ENCODE data around the gene CCNT2. TPM values are rescaled to one million over a fixed set of nuclear protein-coding genes. Genes with fewer than 3 reads are reported as not detected.

Gene CCNT2
- total RNA-seq, 2 experiments from 2014 or later = 31.9 to 33.2 TPM

DNA sequence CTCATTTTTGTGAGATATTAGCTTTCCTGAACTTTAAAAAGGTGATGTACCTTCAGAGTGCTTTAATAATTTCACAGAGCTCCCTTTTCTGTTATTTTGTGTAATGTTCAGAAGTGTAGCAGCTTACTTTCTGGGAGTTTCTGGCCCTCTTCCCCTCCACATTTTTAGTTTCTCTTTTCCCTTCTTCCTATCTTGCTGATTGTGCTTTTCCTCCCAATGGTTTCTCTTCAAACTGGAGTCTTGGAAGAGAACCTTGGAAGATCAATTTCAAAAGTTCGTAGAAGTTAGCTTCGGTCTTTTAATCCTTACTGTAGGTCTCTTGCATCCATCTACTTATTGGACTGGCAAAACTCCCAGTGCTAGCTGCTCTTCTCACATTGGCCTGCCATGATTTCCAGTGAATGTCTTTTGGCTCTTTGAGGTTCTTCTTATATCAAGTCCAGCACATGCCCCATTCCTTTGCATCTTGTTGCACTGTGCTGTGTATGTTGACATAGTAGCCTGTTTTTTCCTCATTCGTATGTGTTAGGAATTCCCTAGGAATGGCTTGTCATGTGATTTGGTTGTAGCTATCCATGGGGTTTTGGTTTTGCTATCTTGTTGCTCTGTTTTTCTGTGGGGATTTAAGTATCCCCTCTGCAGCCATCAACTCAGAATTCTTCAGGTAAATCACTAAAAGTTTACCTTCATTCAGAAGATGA, 7.8 kb downstream of the CCNT2 start:
- CTCF ChIA-PET = interaction anchor here (0.6 kb wide), 2 partner anchors 15 to 24 kb away, joined by 3 read pairs; no protein-coding TSS in a partner anchor
- no peaks in the 10 kb centered on the region for H3K9me3 Mint-ChIP-seq
- intact Hi-C loops (cut with micrococcal nuclease) = no loop called here
- H3K27ac Mint-ChIP-seq = peak overlapping the region; percentile 50
- peaks cover 23% of the 10 kb centered on the region for H3K36me3 Mint-ChIP-seq (ENCODE audit: low read depth)
- DNase-seq = no peak
- H3K4me3 Mint-ChIP-seq = no peak overlapping the region
- no peaks in the 10 kb centered on the region for H3K27me3 Mint-ChIP-seq (ENCODE audit: low read depth)
- H3K4me1 Mint-ChIP-seq (ENCODE audit: low read depth) = peaks cover 76% of the 10 kb centered on the region

DNA sequence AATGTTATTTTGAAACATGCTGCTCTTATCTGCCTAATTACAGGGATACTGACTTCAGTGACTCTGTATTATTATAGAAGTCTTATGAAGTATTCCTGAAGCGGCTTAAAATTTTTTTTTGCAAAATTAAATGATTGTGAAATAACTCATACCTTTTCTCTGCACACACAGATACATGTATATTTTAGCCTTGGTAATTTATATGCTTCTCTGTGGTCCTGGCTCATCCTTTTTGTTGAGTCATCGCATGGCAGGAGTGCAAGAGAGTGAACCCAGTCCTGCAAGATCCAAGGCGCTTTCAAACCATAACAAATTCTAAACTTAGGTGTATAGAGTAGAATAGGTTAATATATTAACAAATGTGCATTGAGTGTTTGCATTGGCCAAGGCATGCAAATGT, 8.6 kb downstream of the CCNT2 start:
- intact Hi-C loops (cut with micrococcal nuclease) = no loop called here
- CTCF ChIA-PET = interaction anchor here (0.6 kb wide), 1 partner anchor 24 kb away, joined by 3 read pairs; no protein-coding TSS in a partner anchor
- Mint-ChIP-seq H3K4me3 (no peak overlapping the region), H3K27me3 (ENCODE audit: low read depth) (no peaks in the 10 kb centered on the region), H3K4me1 (ENCODE audit: low read depth) (peaks cover 76% of the 10 kb centered on the region), H3K36me3 (ENCODE audit: low read depth) (peaks cover 21% of the 10 kb centered on the region), H3K9me3 (no peaks in the 10 kb centered on the region), H3K27ac (no peak overlapping the region)
- no peak for DNase-seq

DNA sequence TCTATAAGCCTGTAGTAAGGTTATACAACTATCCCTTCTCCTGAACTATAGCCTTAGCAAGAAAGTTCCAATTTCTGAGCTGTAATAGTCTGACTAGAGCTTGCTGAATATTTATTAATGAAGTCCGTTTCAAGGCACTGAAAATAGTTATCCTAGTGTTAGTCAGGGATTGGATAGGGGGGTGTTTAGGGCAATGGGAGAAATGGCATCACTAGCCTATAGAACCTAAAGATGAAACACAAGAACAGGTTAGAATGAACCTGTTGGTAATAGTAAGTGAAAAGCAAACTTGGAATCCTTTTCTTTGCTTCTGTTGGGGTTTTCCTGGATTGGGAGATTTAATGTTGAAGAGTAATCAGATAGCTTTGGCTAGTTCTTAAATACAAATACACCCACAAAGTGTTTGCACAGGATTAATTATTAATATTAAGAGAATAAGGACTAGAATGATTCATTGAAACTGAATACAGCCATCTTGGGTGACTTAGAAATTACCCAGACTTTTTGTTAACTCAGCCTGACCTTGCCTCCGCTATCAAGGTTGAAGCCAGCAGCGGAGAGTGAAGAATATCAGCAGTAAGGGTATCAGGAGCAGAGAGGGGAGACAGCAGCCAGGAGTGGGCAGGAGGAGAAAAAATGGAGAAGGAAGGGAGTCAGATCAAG, 14.4 kb downstream of the CCNT2 start:
- no peaks in the 10 kb centered on the region for H3K27me3 Mint-ChIP-seq (ENCODE audit: low read depth)
- CTCF ChIA-PET = interaction anchor here (0.8 kb wide), 1 partner anchor 12 kb away, joined by 3 read pairs; no protein-coding TSS in a partner anchor
- peaks cover 63% of the 10 kb centered on the region for H3K4me1 Mint-ChIP-seq (ENCODE audit: low read depth)
- H3K27ac Mint-ChIP-seq = no peak overlapping the region
- no peaks in the 10 kb centered on the region for H3K9me3 Mint-ChIP-seq
- intact Hi-C loops (cut with micrococcal nuclease) = loop anchor here (2.0 kb wide), 1 partner anchor 20 kb away; no protein-coding TSS in a partner anchor
- no peak for DNase-seq
- H3K36me3 Mint-ChIP-seq (ENCODE audit: low read depth) = peaks cover 15% of the 10 kb centered on the region
- no peak overlapping the region for H3K4me3 Mint-ChIP-seq

DNA sequence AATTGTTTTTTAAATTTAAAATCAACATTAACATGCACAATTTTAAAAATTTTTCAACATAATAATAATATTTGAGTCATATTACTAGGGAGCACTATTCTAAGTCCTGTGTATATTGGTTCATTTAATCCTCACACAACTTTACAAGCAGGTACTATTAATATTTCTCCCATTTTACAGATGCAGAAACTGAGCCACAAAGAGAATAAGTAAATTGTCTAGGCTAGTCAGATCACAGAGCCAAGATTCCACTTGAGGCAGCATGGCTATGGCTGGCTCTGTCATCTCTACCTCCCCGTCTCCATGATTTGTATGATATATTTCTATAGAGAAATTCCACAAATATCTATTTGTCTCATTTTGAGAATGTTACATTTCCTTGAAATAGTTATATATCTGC, 15.1 kb downstream of the CCNT2 start:
- Mint-ChIP-seq H3K27ac (no peak overlapping the region), H3K9me3 (no peaks in the 10 kb centered on the region), H3K27me3 (ENCODE audit: low read depth) (no peaks in the 10 kb centered on the region), H3K36me3 (ENCODE audit: low read depth) (peaks cover 17% of the 10 kb centered on the region), H3K4me1 (ENCODE audit: low read depth) (peaks cover 62% of the 10 kb centered on the region), H3K4me3 (no peak overlapping the region)
- DNase-seq = no peak
- intact Hi-C loops (cut with micrococcal nuclease) = loop anchor here (2.0 kb wide), 1 partner anchor 19 kb away; no protein-coding TSS in a partner anchor
- CTCF ChIA-PET = no interaction called here

DNA sequence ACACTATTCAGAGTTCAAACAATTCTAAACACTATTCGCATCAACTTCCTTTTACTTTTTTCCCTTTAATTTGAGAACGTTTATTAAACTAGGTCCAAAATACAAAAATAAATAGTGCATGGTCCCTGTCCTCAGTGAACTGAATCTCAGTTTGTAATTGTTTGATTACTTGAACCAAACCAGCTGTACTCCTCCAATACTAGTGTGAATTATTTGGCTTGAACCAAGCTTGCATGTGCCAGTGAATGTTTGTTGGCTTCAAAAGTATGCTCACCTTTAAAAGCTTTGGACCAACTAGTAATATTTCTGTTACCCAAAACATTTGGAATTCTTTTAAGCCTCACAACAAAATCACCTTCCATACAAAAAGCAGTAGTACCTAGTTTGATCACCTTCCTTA, 15.5 kb downstream of the CCNT2 start:
- CTCF ChIA-PET = no interaction called here
- Mint-ChIP-seq H3K4me3 (no peak overlapping the region), H3K4me1 (ENCODE audit: low read depth) (peaks cover 60% of the 10 kb centered on the region)

DNA sequence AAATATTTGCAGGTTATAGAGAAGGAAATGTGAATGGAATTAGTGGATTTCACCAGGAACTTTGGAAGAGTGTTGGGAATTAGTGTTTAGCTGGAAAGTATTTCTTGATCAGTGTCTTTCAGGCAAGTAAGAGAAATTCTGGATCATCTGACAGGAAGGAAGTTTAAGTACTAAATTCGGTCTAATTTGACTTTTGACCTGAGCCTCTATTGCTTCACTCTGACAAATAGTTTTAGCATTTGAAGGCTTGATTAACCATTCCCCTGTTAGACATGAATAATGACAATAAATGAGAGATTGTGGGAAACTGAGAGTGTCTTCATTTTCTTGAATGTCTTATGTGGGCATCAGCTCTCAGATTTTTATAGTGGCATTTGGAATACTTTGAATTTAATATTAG, 16.0 kb downstream of the CCNT2 start:
- CTCF ChIA-PET = no interaction called here
- intact Hi-C loops (cut with micrococcal nuclease) = no loop called here
- no peak for DNase-seq
- Mint-ChIP-seq H3K27me3 (ENCODE audit: low read depth) (no peaks in the 10 kb centered on the region), H3K27ac (no peak overlapping the region), H3K9me3 (no peaks in the 10 kb centered on the region), H3K4me1 (ENCODE audit: low read depth) (peaks cover 61% of the 10 kb centered on the region), H3K4me3 (no peak overlapping the region), H3K36me3 (ENCODE audit: low read depth) (peaks cover 22% of the 10 kb centered on the region)

More for the DNA sequence above, 15.5 kb downstream of the CCNT2 start:
- H3K27me3 Mint-ChIP-seq (ENCODE audit: low read depth) = no peaks in the 10 kb centered on the region
- no peaks in the 10 kb centered on the region for H3K9me3 Mint-ChIP-seq
- DNase-seq = no peak
- H3K36me3 Mint-ChIP-seq (ENCODE audit: low read depth) = peaks cover 18% of the 10 kb centered on the region
- intact Hi-C loops (cut with micrococcal nuclease) = no loop called here
- no peak overlapping the region for H3K27ac Mint-ChIP-seq

DNA sequence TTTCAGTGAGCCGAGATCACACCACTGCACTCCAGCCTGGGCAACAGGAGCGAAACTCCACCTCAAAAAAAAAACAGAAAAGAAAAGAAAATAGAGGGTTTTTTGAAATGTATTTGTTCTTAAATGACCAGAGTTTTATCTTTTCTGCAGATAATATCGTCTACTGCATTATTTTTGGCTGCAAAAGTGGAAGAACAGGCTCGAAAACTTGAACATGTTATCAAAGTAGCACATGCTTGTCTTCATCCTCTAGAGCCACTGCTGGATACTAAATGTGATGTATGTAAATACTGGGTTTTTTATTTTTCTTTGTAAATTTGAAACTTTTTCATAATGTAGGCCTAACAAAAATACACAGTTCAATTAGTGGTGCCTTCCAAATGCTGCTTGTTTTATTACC, 18.1 kb downstream of the CCNT2 start:
- intact Hi-C loops (cut with micrococcal nuclease) = no loop called here
- Mint-ChIP-seq H3K36me3 (ENCODE audit: low read depth) (peaks cover 27% of the 10 kb centered on the region), H3K9me3 (no peaks in the 10 kb centered on the region), H3K27ac (no peak overlapping the region), H3K4me1 (ENCODE audit: low read depth) (peaks cover 50% of the 10 kb centered on the region), H3K27me3 (ENCODE audit: low read depth) (no peaks in the 10 kb centered on the region), H3K4me3 (no peak overlapping the region)
- no peak for DNase-seq
- CTCF ChIA-PET = interaction anchor here (0.8 kb wide), 1 partner anchor 14 kb away, joined by 3 read pairs; no protein-coding TSS in a partner anchor

DNA sequence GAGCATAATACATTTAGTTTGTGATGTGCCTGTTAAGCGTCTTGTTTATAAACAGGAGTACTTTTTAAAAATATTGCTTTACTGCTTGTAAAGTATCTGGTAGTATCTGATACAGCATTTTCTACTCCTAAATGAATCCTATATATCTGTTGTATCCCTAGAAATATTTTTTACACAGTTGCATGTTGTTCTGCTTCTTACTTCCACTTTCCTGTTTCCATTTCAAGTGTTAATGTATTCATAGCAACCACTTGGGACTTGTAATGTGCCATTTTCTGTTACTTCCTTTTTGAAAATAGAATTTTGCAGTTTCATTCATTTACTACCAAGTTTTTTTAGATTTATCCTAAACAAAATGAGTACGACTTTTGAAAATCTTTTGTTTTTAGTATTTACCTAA, 24.9 kb downstream of the CCNT2 start:
- intact Hi-C loops (cut with micrococcal nuclease) = no loop called here
- no peak overlapping the region for H3K27ac Mint-ChIP-seq

DNA sequence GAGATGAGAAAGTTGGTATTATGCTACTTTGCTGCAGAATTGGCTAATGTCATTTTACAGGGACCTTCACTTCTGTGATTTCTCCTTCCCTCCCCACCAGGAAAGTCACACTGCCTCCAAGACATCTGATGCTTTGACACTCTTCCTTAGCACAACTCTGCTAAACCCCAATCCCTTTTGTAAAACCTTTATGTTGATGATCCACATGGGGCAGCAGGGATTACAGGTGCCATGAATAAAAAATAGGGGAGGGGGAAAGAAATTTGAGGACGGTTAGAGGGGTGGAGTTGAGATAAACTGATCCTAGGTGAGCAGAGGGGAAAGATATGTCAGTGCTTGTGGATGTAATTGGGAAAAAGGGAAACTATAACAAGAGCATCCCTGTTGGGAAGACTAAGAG, 26.4 kb downstream of the CCNT2 start:
- Mint-ChIP-seq H3K36me3 (ENCODE audit: low read depth) (peaks cover 34% of the 10 kb centered on the region), H3K27me3 (ENCODE audit: low read depth) (no peaks in the 10 kb centered on the region), H3K9me3 (no peaks in the 10 kb centered on the region), H3K4me1 (ENCODE audit: low read depth) (peaks cover 38% of the 10 kb centered on the region), H3K27ac (peak overlapping the region; percentile 1), H3K4me3 (no peak overlapping the region)
- CTCF ChIA-PET = interaction anchor here (0.6 kb wide), 1 partner anchor 12 kb away, joined by 3 read pairs; no protein-coding TSS in a partner anchor
- DNase-seq = no peak
- intact Hi-C loops (cut with micrococcal nuclease) = no loop called here

More for the DNA sequence above, 24.9 kb downstream of the CCNT2 start:
- Mint-ChIP-seq H3K36me3 (ENCODE audit: low read depth) (peaks cover 38% of the 10 kb centered on the region), H3K4me1 (ENCODE audit: low read depth) (peaks cover 32% of the 10 kb centered on the region), H3K27me3 (ENCODE audit: low read depth) (no peaks in the 10 kb centered on the region), H3K4me3 (no peak overlapping the region), H3K9me3 (no peaks in the 10 kb centered on the region)
- DNase-seq = no peak
- CTCF ChIA-PET = no interaction called here

DNA sequence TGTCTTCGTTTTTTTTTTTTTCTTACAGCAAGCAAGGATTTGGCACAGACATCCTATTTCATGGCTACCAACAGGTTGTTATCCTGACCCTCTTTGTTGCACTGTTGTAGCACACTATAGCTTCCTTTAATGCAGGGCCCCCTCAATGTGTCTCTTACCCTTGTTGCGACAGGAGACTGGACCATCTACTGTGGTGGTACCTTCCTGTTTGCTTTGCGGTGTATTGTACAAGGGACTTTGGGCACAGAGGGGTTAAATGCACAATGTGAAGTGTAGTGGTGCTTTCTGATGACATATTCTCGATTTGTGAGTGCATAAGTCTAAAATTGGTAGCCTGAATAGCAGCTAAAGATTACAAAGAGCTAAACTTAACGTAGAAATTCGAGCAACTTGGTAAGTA, 27.5 kb downstream of the CCNT2 start:
- intact Hi-C loops (cut with micrococcal nuclease) = no loop called here
- peaks cover 34% of the 10 kb centered on the region for H3K36me3 Mint-ChIP-seq (ENCODE audit: low read depth)
- no peaks in the 10 kb centered on the region for H3K27me3 Mint-ChIP-seq (ENCODE audit: low read depth)
- no peaks in the 10 kb centered on the region for H3K9me3 Mint-ChIP-seq
- H3K27ac Mint-ChIP-seq = no peak overlapping the region
- H3K4me3 Mint-ChIP-seq = no peak overlapping the region
- peaks cover 40% of the 10 kb centered on the region for H3K4me1 Mint-ChIP-seq (ENCODE audit: low read depth)
- no peak for DNase-seq
- CTCF ChIA-PET = interaction anchor here (0.6 kb wide), 3 partner anchors 84 to 1120 kb away, joined by 3 read pairs; no protein-coding TSS in a partner anchor

DNA sequence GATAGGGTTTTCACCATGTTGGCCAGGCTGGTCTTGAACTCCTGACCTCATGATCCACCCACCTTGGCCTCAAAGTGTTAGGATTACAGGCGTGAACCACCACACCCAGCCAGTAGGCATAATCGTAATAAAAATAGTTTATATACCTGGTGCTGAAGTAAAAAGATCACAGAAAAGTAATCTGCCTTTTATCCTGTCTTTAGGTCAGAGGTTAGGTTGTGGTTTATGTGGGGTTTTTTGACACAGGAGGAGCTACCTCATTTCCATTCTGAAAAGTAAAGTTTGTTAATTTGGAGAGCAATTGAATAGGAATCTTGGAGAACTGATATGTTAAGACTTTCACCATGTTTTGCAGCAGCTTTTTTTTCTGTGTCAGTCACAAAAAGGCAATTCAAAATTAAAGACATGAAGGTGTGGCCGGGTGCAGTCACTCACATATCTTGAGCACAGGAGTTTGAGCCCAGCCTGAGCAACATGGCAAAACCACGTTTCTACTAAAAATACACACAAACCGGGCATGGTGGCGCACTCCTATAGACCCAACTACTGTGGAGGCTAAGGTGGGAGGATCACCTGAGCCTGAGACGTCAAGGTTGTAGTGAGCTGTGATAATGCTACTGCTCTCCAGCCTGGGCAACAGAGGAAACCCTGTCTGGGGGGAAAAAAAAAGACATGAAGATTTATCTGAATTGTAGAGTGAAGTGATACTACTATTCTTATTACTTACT, 31.5 kb downstream of the CCNT2 start:
- H3K27ac Mint-ChIP-seq = peak overlapping the region; percentile 53
- no peak overlapping the region for H3K4me3 Mint-ChIP-seq
- CTCF ChIA-PET = interaction anchor here (0.6 to 1.0 kb wide), 3 partner anchors 13 to 262 kb away, joined by 3 to 4 read pairs (median 3); no protein-coding TSS in a partner anchor
- intact Hi-C loops (cut with micrococcal nuclease) = no loop called here
- H3K36me3 Mint-ChIP-seq (ENCODE audit: low read depth) = peaks cover 44% of the 10 kb centered on the region
- no peaks in the 10 kb centered on the region for H3K9me3 Mint-ChIP-seq
- H3K4me1 Mint-ChIP-seq (ENCODE audit: low read depth) = peaks cover 22% of the 10 kb centered on the region
- H3K27me3 Mint-ChIP-seq (ENCODE audit: low read depth) = no peaks in the 10 kb centered on the region
- DNase-seq = no peak

DNA sequence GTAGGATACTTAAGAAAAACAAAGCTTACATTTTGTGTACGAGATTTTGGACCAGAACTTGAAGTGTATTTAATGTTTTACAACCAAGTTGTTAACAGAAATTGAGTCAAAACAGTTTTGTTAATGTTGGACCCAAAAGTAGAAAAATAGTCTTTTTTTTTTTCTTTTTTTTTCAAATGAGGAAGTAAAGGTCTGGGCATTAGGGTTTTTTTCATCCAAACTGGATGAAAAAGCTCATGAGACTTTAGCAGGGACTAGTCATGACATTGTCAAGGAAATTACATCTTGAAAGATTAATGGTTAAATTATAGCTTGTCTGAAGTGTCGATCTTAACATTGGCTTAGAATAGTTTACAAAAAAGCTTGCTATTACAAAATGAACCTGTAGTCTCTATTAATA, 32.3 kb downstream of the CCNT2 start:
- no peaks in the 10 kb centered on the region for H3K9me3 Mint-ChIP-seq
- H3K36me3 Mint-ChIP-seq (ENCODE audit: low read depth) = peaks cover 38% of the 10 kb centered on the region
- intact Hi-C loops (cut with micrococcal nuclease) = no loop called here
- CTCF ChIA-PET = interaction anchor here (0.7 to 1.0 kb wide), 2 partner anchors 14 to 24 kb away, joined by 3 read pairs; no protein-coding TSS in a partner anchor
- H3K27me3 Mint-ChIP-seq (ENCODE audit: low read depth) = no peaks in the 10 kb centered on the region
- peaks cover 22% of the 10 kb centered on the region for H3K4me1 Mint-ChIP-seq (ENCODE audit: low read depth)
- H3K27ac Mint-ChIP-seq = no peak overlapping the region
- no peak for DNase-seq
- no peak overlapping the region for H3K4me3 Mint-ChIP-seq

Data from activated naive CD4-positive, alpha-beta T cell treated with anti-CD3 and anti-CD28 coated beads for 36 hours (primary cell).